OCI-LY3 (cell line): Measurements from ENCODE around the gene ATP12A.

ENCODE experiments used
- H2AFZ ChIP-seq: fragments of 200-600, 300-600 bp; shearing (Covaris generic); 2 replicates; pipeline ENCODE4 v1.6.0; 2014; ENCODE audit warnings: antibody characterized with exemption, low read depth, low read length
- H3K27ac ChIP-seq: fragments of 200-600, 300-600 bp; sonication (generic); 2 replicates; pipeline ENCODE4 v1.5.1; 2014; ENCODE audit warnings: mild to moderate bottlenecking, low read length, moderate library complexity, mixed read lengths
- H3K27me3 ChIP-seq: fragments of 200-600, 300-600 bp; sonication (generic); 2 replicates; pipeline ENCODE4 v1.6.1; 2014; ENCODE audit warnings: low read depth, low read length, mixed read lengths
- H3K36me3 ChIP-seq: fragments of 200-600, 300-600 bp; sonication (generic); replicated peaks from 2 replicates; pipeline ENCODE3; 2014; ENCODE audit warnings: low read depth, low read length, mixed read lengths
- H3K4me1 ChIP-seq: fragments of 300-600, 200-600 bp; sonication (generic); 2 replicates; pipeline ENCODE4 v1.6.1; 2014; ENCODE audit warnings: low read length, mixed read lengths
- H3K4me2 ChIP-seq: fragments of 200-600, 300-600 bp; sonication (generic); 2 replicates; pipeline ENCODE4 v1.6.1; 2014; ENCODE audit warnings: low read length, mixed read lengths
- H3K4me3 ChIP-seq: fragments of 300-600, 200-600 bp; sonication (generic); 2 replicates; pipeline ENCODE4 v1.5.1; 2014; ENCODE audit warnings: antibody characterized with exemption, mild to moderate bottlenecking, low read length, moderate library complexity
- H3K79me2 ChIP-seq: fragments of 300-600, 200-600 bp; shearing (Covaris generic); 2 replicates; pipeline ENCODE4 v1.6.1; 2014; ENCODE audit warnings: mild to moderate bottlenecking, low read length, mixed read lengths
- H3K9ac ChIP-seq: fragments of 300-600, 200-600 bp; shearing (Covaris generic); 2 replicates; pipeline ENCODE4 v1.6.0; 2014; ENCODE audit warnings: mild to moderate bottlenecking, low read length, moderate library complexity
- H3K9me3 ChIP-seq: fragments of 200-600, 300-600 bp; shearing (Covaris generic); 2 replicates; pipeline ENCODE4 v1.6.1; 2014; ENCODE audit warnings: low read length, mixed read lengths; ENCODE audit not compliant: insufficient read depth
- H4K20me1 ChIP-seq: fragments of 200-600, 300-600 bp; sonication (generic); 2 replicates; pipeline ENCODE4 v1.6.1; 2016; ENCODE audit warnings: low read length, mixed read lengths; ENCODE audit not compliant: insufficient read depth
- CTCF ChIP-seq: fragments of 200-600, 300-600 bp; sonication (generic); IDR thresholded peaks from 2 replicates; pipeline ENCODE4 v1.5.1; 2014; ENCODE audit warnings: antibody characterized with exemption, low read length, low read depth
- EZH2phosphoT487 ChIP-seq: fragments of 200-600 bp; shearing (Covaris generic); IDR thresholded peaks from 2 replicates; pipeline ENCODE4 v1.6.1; 2018; ENCODE audit warnings: antibody characterized with exemption, mixed run types, low read depth

ATP12A gene

GRCh38 chr13:24650161-24650560 lies 30.0 kb upstream of the ATP12A start:
- no peaks in the 10 kb centered on the region for H4K20me1 ChIP-seq
- no peaks in the 10 kb centered on the region for H3K36me3 ChIP-seq
- H3K9ac ChIP-seq = no peak overlapping the region
- H3K4me1 ChIP-seq = peaks cover 16% of the 10 kb centered on the region
- H3K27ac ChIP-seq = no peak overlapping the region
- peak overlapping the region; percentile 86; the same call in 1 of the 2 replicates for H3K4me2 ChIP-seq
- H3K9me3 ChIP-seq = no peaks in the 10 kb centered on the region
- no peaks in the 10 kb centered on the region for H3K79me2 ChIP-seq
- H2AFZ ChIP-seq = no peak overlapping the region
- H3K27me3 ChIP-seq = no peaks in the 10 kb centered on the region
- no peak for TF ChIP-seq CTCF
- no peak for TF ChIP-seq EZH2phosphoT487
- H3K4me3 ChIP-seq = no peak overlapping the region

- Histone ChIP-seq H3K4me2 (no peak overlapping the region), H3K4me3 (no peak overlapping the region), H3K9me3 (no peaks in the 10 kb centered on the region), H2AFZ (no peak overlapping the region), H3K27me3 (no peaks in the 10 kb centered on the region), H3K79me2 (no peaks in the 10 kb centered on the region), H4K20me1 (no peaks in the 10 kb centered on the region), H3K36me3 (no peaks in the 10 kb centered on the region), H3K27ac (no peak overlapping the region), H3K4me1 (peaks cover 16% of the 10 kb centered on the region), H3K9ac (no peak overlapping the region)
- no peak for TF ChIP-seq CTCF
- TF ChIP-seq EZH2phosphoT487 = no peak
These were observed 28.4 kb upstream of the ATP12A start for GRCh38 chr13:24651718-24652345.

- Histone ChIP-seq H2AFZ (no peak overlapping the region), H3K4me2 (no peak overlapping the region)
These were observed 27.8 kb upstream of the ATP12A start for GRCh38 chr13:24652359-24652758.

GRCh38 chr13:24654741-24655140 lies 25.5 kb upstream of the ATP12A start:
- H3K79me2 ChIP-seq = no peaks in the 10 kb centered on the region
- no peak overlapping the region for H3K4me2 ChIP-seq
- H3K36me3 ChIP-seq = no peaks in the 10 kb centered on the region

More at GRCh38 chr13:24652359-24652758, 27.8 kb upstream of the ATP12A start:
- no peak overlapping the region for H3K9ac ChIP-seq
- no peak overlapping the region for H3K4me3 ChIP-seq
- H3K27ac ChIP-seq = no peak overlapping the region
- no peaks in the 10 kb centered on the region for H3K79me2 ChIP-seq
- no peaks in the 10 kb centered on the region for H4K20me1 ChIP-seq
- no peaks in the 10 kb centered on the region for H3K9me3 ChIP-seq
- no peaks in the 10 kb centered on the region for H3K27me3 ChIP-seq
- peaks cover 16% of the 10 kb centered on the region for H3K4me1 ChIP-seq
- TF ChIP-seq EZH2phosphoT487 = no peak
- TF ChIP-seq CTCF = no peak
- no peaks in the 10 kb centered on the region for H3K36me3 ChIP-seq

More at GRCh38 chr13:24654741-24655140, 25.5 kb upstream of the ATP12A start:
- H3K4me1 ChIP-seq = peaks cover 6% of the 10 kb centered on the region
- TF ChIP-seq EZH2phosphoT487 (no peak), CTCF (no peak)
- H3K9me3 ChIP-seq = no peaks in the 10 kb centered on the region
- H3K4me3 ChIP-seq = no peak overlapping the region
- H2AFZ ChIP-seq = no peak overlapping the region
- H3K27ac ChIP-seq = no peak overlapping the region
- H3K27me3 ChIP-seq = peaks cover 7% of the 10 kb centered on the region
- no peaks in the 10 kb centered on the region for H4K20me1 ChIP-seq
- H3K9ac ChIP-seq = no peak overlapping the region
